Hematopoietic multipotent progenitor cell treated with erythropoietin and hydrocortisone succinate and interleukin-3 and kit ligand, for 15 days (in vitro differentiated cells): ENCODE results near the gene UFSP1.
"Not testable (repeated sequence)": the region's sequence is repeated elsewhere in the genome, so short reads cannot be mapped to it uniquely, and the experiment has no call there.

Experiments
- DNase-seq: peaks from one replicate; pipeline ENCODE4 v3.0.0-alpha.2; 2015; ENCODE audit warnings: low spot score

UFSP1 gene

GRCh38 chr7:100859856-100860255 lies 29.7 kb downstream of the UFSP1 start:
- DNase-seq, result no peak

GRCh38 chr7:100856871-100857282 lies 32.6 kb downstream of the UFSP1 start:
- no peak for DNase-seq

GRCh38 chr7:100855515-100855914 lies 34.0 kb downstream of the UFSP1 start:
- DNase-seq, result no peak

DNA sequence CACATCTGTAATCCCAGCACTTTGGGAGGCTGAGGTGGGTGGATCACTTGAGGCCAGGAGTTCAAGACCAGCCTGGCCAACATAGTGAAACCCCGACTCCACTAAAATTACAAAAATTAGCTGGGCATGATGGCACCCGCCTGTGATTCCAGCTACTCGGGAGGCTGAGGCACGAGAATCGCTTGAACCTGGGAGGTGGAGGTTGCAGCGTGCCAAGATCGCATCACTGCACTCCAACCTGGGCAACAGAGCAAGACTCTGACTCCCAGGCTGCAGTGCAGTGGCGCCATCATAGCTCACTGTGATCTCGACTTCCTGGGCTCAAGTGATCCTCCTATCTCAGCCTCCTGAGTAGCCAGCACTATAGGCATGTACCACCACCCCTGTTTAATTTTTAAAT lies 34.6 kb downstream of the UFSP1 start:
- DNase-seq, result not testable (repeated sequence)

DNA sequence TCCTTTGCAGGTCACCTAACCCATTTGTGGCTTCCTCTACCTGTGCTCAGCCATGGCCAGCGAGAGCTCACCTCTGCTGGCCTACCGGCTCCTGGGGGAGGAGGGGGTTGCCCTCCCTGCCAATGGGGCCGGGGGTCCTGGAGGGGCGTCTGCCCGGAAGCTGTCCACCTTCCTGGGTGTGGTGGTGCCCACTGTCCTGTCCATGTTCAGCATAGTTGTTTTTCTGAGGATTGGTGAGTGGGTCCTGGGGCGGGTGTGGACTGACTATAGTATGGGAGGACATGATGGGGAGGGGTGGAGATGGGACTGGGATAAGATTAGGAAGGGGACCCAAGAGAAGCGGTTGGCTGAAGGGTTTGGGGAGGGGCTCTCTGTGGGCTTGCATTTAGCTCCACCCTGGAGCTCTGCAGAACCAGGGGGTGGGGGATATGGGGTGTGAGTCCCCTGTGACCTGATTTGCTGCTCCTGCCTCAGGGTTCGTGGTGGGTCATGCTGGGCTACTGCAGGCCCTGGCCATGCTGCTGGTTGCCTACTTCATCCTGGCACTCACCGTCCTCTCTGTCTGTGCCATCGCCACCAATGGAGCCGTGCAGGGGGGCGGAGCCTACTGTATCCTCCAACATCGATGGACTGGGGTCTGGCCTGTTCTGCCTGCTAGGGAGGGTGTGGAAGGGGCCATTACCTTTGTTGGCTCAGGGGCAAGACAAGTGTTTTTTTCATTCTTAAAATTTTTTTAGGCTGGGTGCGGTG lies 35.2 kb downstream of the UFSP1 start:
- DNase-seq, result no peak

GRCh38 chr7:100852048-100852872 lies 37.3 kb downstream of the UFSP1 start, which contains the start of gene SLC12A9:
TSS of gene SLC12A9 (plus strand) at chr7:100852713. CDS start at chr7:100854198, 1,485 bp downstream.
- peak; percentile 68 for DNase-seq

GRCh38 chr7:100847360-100847759 lies 42.2 kb downstream of the UFSP1 start:
- no peak for DNase-seq

DNA sequence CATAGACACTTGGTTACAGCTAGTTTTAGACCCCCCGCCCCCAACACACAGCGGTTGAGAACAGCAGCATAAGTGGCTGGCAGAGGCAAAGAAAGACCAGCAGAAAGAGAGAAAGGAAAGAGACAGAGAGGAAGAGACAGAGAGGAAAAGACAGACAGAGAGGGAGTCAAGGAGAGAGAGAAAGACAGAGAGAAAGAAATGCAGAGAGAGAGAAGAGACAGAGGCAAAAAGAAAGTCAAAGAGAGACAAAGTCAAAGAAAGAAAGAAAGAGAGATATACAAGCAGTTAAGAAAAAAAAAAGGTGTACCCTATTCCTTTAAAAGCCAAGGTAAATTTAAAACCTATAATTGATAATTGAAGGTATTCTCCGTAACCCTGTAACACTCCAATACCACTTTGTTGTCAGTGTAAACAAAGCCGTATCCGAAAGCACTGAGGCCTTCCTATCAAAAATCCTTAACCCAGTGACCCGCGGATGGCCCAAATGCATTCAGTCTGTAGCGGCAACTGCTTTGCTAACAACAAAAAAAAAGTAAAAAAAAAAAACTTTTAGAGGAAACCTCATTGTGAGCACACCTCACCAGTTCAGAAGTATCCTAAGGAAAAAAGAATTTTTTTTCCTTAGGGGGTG lies 48.9 kb downstream of the UFSP1 start:
- no peak for DNase-seq

DNA sequence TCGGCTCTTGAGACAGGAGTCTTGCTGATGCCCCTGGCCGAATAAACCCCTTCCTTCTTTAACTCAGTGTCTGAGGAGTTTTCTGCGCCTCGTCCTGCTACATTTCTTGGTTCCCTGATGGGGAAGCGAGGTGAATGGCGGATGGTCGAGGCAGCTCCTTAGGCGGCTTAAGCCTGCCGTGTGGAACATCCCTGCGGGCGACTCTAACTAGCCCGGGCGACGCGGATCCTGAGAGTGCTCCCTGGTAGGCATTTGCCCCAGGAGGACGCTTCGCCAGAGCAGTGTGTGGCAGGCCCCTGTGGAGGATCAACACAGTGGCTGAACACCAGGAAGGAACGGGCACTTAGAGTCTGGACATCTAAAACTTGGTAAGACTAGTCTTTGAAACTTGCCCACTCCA lies 50.2 kb downstream of the UFSP1 start:
- no peak for DNase-seq
